Measurements from ENCODE around the gene CELA2B. TPM values are rescaled to one million over a fixed set of nuclear protein-coding genes. Genes with fewer than 3 reads are reported as not detected.

Gene CELA2B
- total and polyA plus RNA-seq, 2 donors (not counting 1 experiment from before 2014, with no cell fraction given), result not detected

GRCh38 chr1:15440357-15440756, 35.5 kb upstream of the CELA2B start:
- DNase-seq (ENCODE audit: low read depth in 2 of 2), result no peak
- Histone ChIP-seq H3K9me3 (ENCODE audit: control insufficient read depth, insufficient read depth, low read depth, low read length) (no peaks in the 10 kb centered on the region), H3K4me3 (replicated peaks in 1 of 4; ENCODE audit: control extremely low read depth in 1 of 4, insufficient read depth in 1 of 4, low read depth in 3 of 4, low read length in 4 of 4) (no peak overlapping the region), H2AFZ (ENCODE audit: low read length) (no peak overlapping the region), H3K36me3 (ENCODE audit: control insufficient read depth, insufficient read depth, low read length) (no peaks in the 10 kb centered on the region), H3K79me2 (ENCODE audit: control insufficient read depth, insufficient read depth, low read length) (no peaks in the 10 kb centered on the region), H4K20me1 (ENCODE audit: control insufficient read depth, extremely low read depth, insufficient read depth, low read length) (peaks cover 1% of the 10 kb centered on the region), H3K4me1 (ENCODE audit: control insufficient read depth, extremely low read depth, insufficient read depth, low read length) (no peaks in the 10 kb centered on the region), H3K4me2 (ENCODE audit: extremely low read depth, insufficient read depth, low read length) (no peak overlapping the region), H3K9ac (ENCODE audit: insufficient read depth, low read length) (no peak overlapping the region), H3K27ac (ENCODE audit: insufficient read depth, low read length) (no peak overlapping the region), H3K27me3 (ENCODE audit: control insufficient read depth, insufficient read depth, low read length) (peaks cover 7% of the 10 kb centered on the region)
- no peak for TF ChIP-seq CTCF (conservative IDR thresholded peaks at IDR 0.05 in 1 of 2, IDR thresholded peaks at IDR 0.05 in 1 of 2; ENCODE audit: low read depth in 1 of 2, low read length in 2 of 2)

GRCh38 chr1:15441247-15441646, 34.7 kb upstream of the CELA2B start:
- peaks cover 7% of the 10 kb centered on the region for H3K27me3 ChIP-seq (ENCODE audit: control insufficient read depth, insufficient read depth, low read length)
- H2AFZ ChIP-seq (ENCODE audit: low read length), result no peak overlapping the region
- TF ChIP-seq EZH2 (IDR thresholded peaks at IDR 0.05; ENCODE audit: low read length, missing control alignments) (no peak), CTCF (conservative IDR thresholded peaks at IDR 0.05 in 1 of 2, IDR thresholded peaks at IDR 0.05 in 1 of 2; ENCODE audit: low read depth in 1 of 2, low read length in 2 of 2) (no peak)
- no peaks in the 10 kb centered on the region for H3K9me3 ChIP-seq (ENCODE audit: control insufficient read depth, insufficient read depth, low read depth, low read length)
- DNase-seq (ENCODE audit: low read depth in 2 of 2), result no peak
- H3K79me2 ChIP-seq (ENCODE audit: control insufficient read depth, insufficient read depth, low read length), result no peaks in the 10 kb centered on the region
- H3K36me3 ChIP-seq (ENCODE audit: control insufficient read depth, insufficient read depth, low read length), result no peaks in the 10 kb centered on the region
- H3K4me3 ChIP-seq (replicated peaks in 1 of 4; ENCODE audit: control extremely low read depth in 1 of 4, insufficient read depth in 1 of 4, low read depth in 3 of 4, low read length in 4 of 4), result no peak overlapping the region
- no peak overlapping the region for H3K9ac ChIP-seq (ENCODE audit: insufficient read depth, low read length)
- no peak overlapping the region for H3K4me2 ChIP-seq (ENCODE audit: extremely low read depth, insufficient read depth, low read length)
- no peaks in the 10 kb centered on the region for H3K4me1 ChIP-seq (ENCODE audit: control insufficient read depth, extremely low read depth, insufficient read depth, low read length)
- peaks cover 1% of the 10 kb centered on the region for H4K20me1 ChIP-seq (ENCODE audit: control insufficient read depth, extremely low read depth, insufficient read depth, low read length)
- H3K27ac ChIP-seq (ENCODE audit: insufficient read depth, low read length), result no peak overlapping the region

GRCh38 chr1:15442119-15442518, 33.8 kb upstream of the CELA2B start:
- no peak overlapping the region for H3K4me3 ChIP-seq (replicated peaks in 1 of 4; ENCODE audit: control extremely low read depth in 1 of 4, insufficient read depth in 1 of 4, low read depth in 3 of 4, low read length in 4 of 4)
- H4K20me1 ChIP-seq (ENCODE audit: control insufficient read depth, extremely low read depth, insufficient read depth, low read length), result peaks cover 1% of the 10 kb centered on the region
- TF ChIP-seq CTCF (conservative IDR thresholded peaks at IDR 0.05 in 1 of 2, IDR thresholded peaks at IDR 0.05 in 1 of 2; ENCODE audit: low read depth in 1 of 2, low read length in 2 of 2) (no peak), EZH2 (IDR thresholded peaks at IDR 0.05; ENCODE audit: low read length, missing control alignments) (no peak)
- DNase-seq (ENCODE audit: low read depth in 2 of 2), result no peak
- H3K4me2 ChIP-seq (ENCODE audit: extremely low read depth, insufficient read depth, low read length), result no peak overlapping the region
- H3K9ac ChIP-seq (ENCODE audit: insufficient read depth, low read length), result no peak overlapping the region
- H2AFZ ChIP-seq (ENCODE audit: low read length), result no peak overlapping the region
- H3K27me3 ChIP-seq (ENCODE audit: control insufficient read depth, insufficient read depth, low read length), result peaks cover 7% of the 10 kb centered on the region
- H3K27ac ChIP-seq (ENCODE audit: insufficient read depth, low read length), result no peak overlapping the region
- no peaks in the 10 kb centered on the region for H3K4me1 ChIP-seq (ENCODE audit: control insufficient read depth, extremely low read depth, insufficient read depth, low read length)
- no peaks in the 10 kb centered on the region for H3K79me2 ChIP-seq (ENCODE audit: control insufficient read depth, insufficient read depth, low read length)
- H3K9me3 ChIP-seq (ENCODE audit: control insufficient read depth, insufficient read depth, low read depth, low read length), result no peaks in the 10 kb centered on the region
- H3K36me3 ChIP-seq (ENCODE audit: control insufficient read depth, insufficient read depth, low read length), result no peaks in the 10 kb centered on the region

All from fibroblast of lung (primary cell).